ENCODE measurements around the gene ATP6V1B1. TPM values are rescaled to one million over a fixed set of nuclear protein-coding genes. Genes with fewer than 3 reads are reported as not detected.

Gene ATP6V1B1
- total and polyA plus RNA-seq, 2 experiments from 2014 or later = not detected

- H3K4me1 Mint-ChIP-seq = peaks cover 13% of the 10 kb centered on the region
- H3K4me3 Mint-ChIP-seq = no peak overlapping the region
- Histone ChIP-seq H3K36me3 (ENCODE audit: insufficient read depth) (no peaks in the 10 kb centered on the region), H3K27ac (ENCODE audit: low read depth) (no peak overlapping the region), H3K4me3 (no peak overlapping the region), H3K4me2 (no peak overlapping the region), H3K4me1 (ENCODE audit: insufficient read depth) (peaks cover 6% of the 10 kb centered on the region; the same call in 1 of the 2 replicates), H3K9me2 (ENCODE audit: insufficient read depth) (no peaks in the 10 kb centered on the region), H3F3A (replicated peaks; ENCODE audit: low read depth) (no peaks in the 10 kb centered on the region), H2AFZ (no peak overlapping the region), H4K20me1 (replicated peaks; ENCODE audit: insufficient read depth) (no peaks in the 10 kb centered on the region), H3K27me3 (ENCODE audit: insufficient read depth) (no peaks in the 10 kb centered on the region), H3K79me2 (replicated peaks; ENCODE audit: insufficient read depth) (no peaks in the 10 kb centered on the region)
- peaks cover 26% of the 10 kb centered on the region for H3K27me3 Mint-ChIP-seq (ENCODE audit: insufficient read depth, low read depth, poor library complexity)
- DNase-seq (ENCODE audit: low spot score) = no peak
- H3K27ac Mint-ChIP-seq = no peak overlapping the region
- no peak for TF ChIP-seq EZH2phosphoT487 (IDR thresholded peaks at IDR 0.05; ENCODE audit: unreplicated experiment)
- ATAC-seq = no peak
- H3K9me3 Mint-ChIP-seq = no peaks in the 10 kb centered on the region
- H3K36me3 Mint-ChIP-seq (ENCODE audit: low read depth) = no peaks in the 10 kb centered on the region
These were observed 70.6 kb downstream of the ATP6V1B1 start for GRCh38 chr2:71006323-71006722.

- DNase-seq (ENCODE audit: low spot score) = no peak
- no peaks in the 10 kb centered on the region for H3K9me3 Mint-ChIP-seq
- no peak overlapping the region for H3K4me3 Mint-ChIP-seq
- H3K27me3 Mint-ChIP-seq (ENCODE audit: insufficient read depth, low read depth, poor library complexity) = peaks cover 18% of the 10 kb centered on the region
- Histone ChIP-seq H3K79me2 (replicated peaks; ENCODE audit: insufficient read depth) (no peaks in the 10 kb centered on the region), H3F3A (replicated peaks; ENCODE audit: low read depth) (no peaks in the 10 kb centered on the region), H4K20me1 (replicated peaks; ENCODE audit: insufficient read depth) (no peaks in the 10 kb centered on the region), H3K4me1 (ENCODE audit: insufficient read depth) (no peaks in the 10 kb centered on the region; the same call in 1 of the 2 replicates), H3K9me2 (ENCODE audit: insufficient read depth) (no peaks in the 10 kb centered on the region), H3K27ac (ENCODE audit: low read depth) (no peak overlapping the region), H3K27me3 (ENCODE audit: insufficient read depth) (no peaks in the 10 kb centered on the region), H3K36me3 (ENCODE audit: insufficient read depth) (no peaks in the 10 kb centered on the region), H2AFZ (no peak overlapping the region), H3K4me2 (no peak overlapping the region), H3K4me3 (no peak overlapping the region)
- H3K27ac Mint-ChIP-seq = no peak overlapping the region
- H3K4me1 Mint-ChIP-seq = peaks cover 5% of the 10 kb centered on the region
- TF ChIP-seq EZH2phosphoT487 (IDR thresholded peaks at IDR 0.05; ENCODE audit: unreplicated experiment) (no peak), EZH2 (IDR thresholded peaks at IDR 0.05; ENCODE audit: low read depth, unreplicated experiment) (no peak), POLR2AphosphoS5 (IDR thresholded peaks at IDR 0.05; ENCODE audit: low read depth) (no peak), REST (IDR thresholded peaks at IDR 0.05; ENCODE audit: unreplicated experiment) (no peak)
- H3K36me3 Mint-ChIP-seq (ENCODE audit: low read depth) = no peaks in the 10 kb centered on the region
- peak; percentile 80 for ATAC-seq
These were observed 71.5 kb downstream of the ATP6V1B1 start for GRCh38 chr2:71006955-71007799.

GRCh38 chr2:71008342-71008741, 72.6 kb downstream of the ATP6V1B1 start:
- Histone ChIP-seq H3K4me2 (no peak overlapping the region), H3K4me1 (ENCODE audit: insufficient read depth) (no peaks in the 10 kb centered on the region), H4K20me1 (replicated peaks; ENCODE audit: insufficient read depth) (no peaks in the 10 kb centered on the region), H3F3A (replicated peaks; ENCODE audit: low read depth) (no peaks in the 10 kb centered on the region), H3K79me2 (replicated peaks; ENCODE audit: insufficient read depth) (no peaks in the 10 kb centered on the region), H3K9me2 (ENCODE audit: insufficient read depth) (no peaks in the 10 kb centered on the region), H3K27ac (ENCODE audit: low read depth) (no peak overlapping the region), H2AFZ (no peak overlapping the region), H3K36me3 (ENCODE audit: insufficient read depth) (no peaks in the 10 kb centered on the region), H3K27me3 (ENCODE audit: insufficient read depth) (no peaks in the 10 kb centered on the region), H3K4me3 (no peak overlapping the region)
- Mint-ChIP-seq H3K4me3 (no peak overlapping the region), H3K9me3 (no peaks in the 10 kb centered on the region), H3K27ac (no peak overlapping the region), H3K4me1 (no peaks in the 10 kb centered on the region), H3K27me3 (ENCODE audit: insufficient read depth, low read depth, poor library complexity) (peaks cover 14% of the 10 kb centered on the region), H3K36me3 (ENCODE audit: low read depth) (no peaks in the 10 kb centered on the region)
- ATAC-seq (no peak), DNase-seq (ENCODE audit: low spot score) (no peak)
- TF ChIP-seq ETS1 (IDR thresholded peaks at IDR 0.05) (no peak), REST (IDR thresholded peaks at IDR 0.05; ENCODE audit: unreplicated experiment) (no peak), ZNF331 (CRISPR knock-in tag; IDR thresholded peaks at IDR 0.05; ENCODE audit: low read depth) (no peak), EZH2 (IDR thresholded peaks at IDR 0.05; ENCODE audit: low read depth, unreplicated experiment) (no peak), POLR2AphosphoS5 (IDR thresholded peaks at IDR 0.05; ENCODE audit: low read depth) (no peak), EZH2phosphoT487 (IDR thresholded peaks at IDR 0.05; ENCODE audit: unreplicated experiment) (no peak), CREB1 (CRISPR knock-in tag; IDR thresholded peaks at IDR 0.05; ENCODE audit: low read depth) (no peak)
